Uterus (tissue), 2 donors: ENCODE data around the gene CFAP74.

ENCODE experiments used
- CTCF ChIP-seq, 4 experiments: fragments of 200-600 bp in 2 of 4; fragments of 450-650 bp in 2 of 4; sonication (generic) in 2 of 4; IDR thresholded peaks; one replicate each; pipeline ENCODE4 v1.5.1; 2016 to 2019; ENCODE audit warnings: antibody characterized with exemption in 4 of 4, mild to moderate bottlenecking in 2 of 4, moderate library complexity in 1 of 4
- POLR2A ChIP-seq, 2 donors: fragments of 450-650 bp; IDR thresholded peaks; one replicate each; pipeline ENCODE4 v1.6.1; 2016; ENCODE audit warnings: antibody characterized with exemption in 2 of 2, mild to moderate bottlenecking in 1 of 2, moderate library complexity in 1 of 2

GRCh38 chr1:2024887-2025286 lies 21.3 kb upstream of the CFAP74 start:
- TF ChIP-seq CTCF (IDR thresholded peaks at IDR 0.05) (no peak), POLR2A (IDR thresholded peaks at IDR 0.05) (no peak)
